H1 (cell line): Measurements from ENCODE around the gene HSPA1L. TPM values are rescaled to one million over a fixed set of nuclear protein-coding genes. Genes with fewer than 3 reads are reported as not detected.
"Not testable (repeated sequence)": the region's sequence is repeated elsewhere in the genome, so short reads cannot be mapped to it uniquely, and the experiment has no call there.

Source experiments
- CTCF ChIA-PET: fragments of 300-600 bp; sonication (Branson Sonifier 250); formaldehyde crosslinking; loops from one replicate; lab custom pipeline; 2021; ENCODE audit not compliant: partially characterized antibody; lab: Charles Lee
- POLR2A ChIA-PET: fragments of 300-600 bp; sonication (Branson Sonifier 250); formaldehyde crosslinking; loops from one replicate; lab custom pipeline; 2021; ENCODE audit warnings: inconsistent platforms; ENCODE audit not compliant: partially characterized antibody; lab: Charles Lee
- DNase-seq, 2 experiments: peaks; one replicate each; pipeline versions ENCODE4 v3.0.0 to v3.0.0-alpha.2; 2010 to 2022; ENCODE audit warnings: low spot score in 2 of 2, low read depth in 1 of 2, mixed read lengths in 1 of 2
- FAIRE-seq: peaks from 2 replicates; lab custom pipeline; 2011; peaks lifted over from hg19 to GRCh38; lab: Jason Lieb, UNC
- H2AFZ ChIP-seq: 2 replicates; pipeline ENCODE4 v1.8.1; 2012; ENCODE audit warnings: low read length, inconsistent platforms
- H2AK5ac ChIP-seq: 2 replicates; pipeline ENCODE4 v1.6.1; 2013; ENCODE audit warnings: low read depth, low read length
- H2BK120ac ChIP-seq: replicated peaks from 2 replicates; pipeline ENCODE3; 2013; ENCODE audit warnings: low read depth, low read length, inconsistent platforms
- H2BK12ac ChIP-seq: 2 replicates; pipeline ENCODE4 v1.6.1; 2013; ENCODE audit warnings: low read depth, low read length
- H2BK15ac ChIP-seq: 2 replicates; pipeline ENCODE4 v1.6.1; 2013; ENCODE audit warnings: low read length
- H2BK20ac ChIP-seq: 2 replicates; pipeline ENCODE4 v1.6.1; 2013; ENCODE audit warnings: low read length
- H2BK5ac ChIP-seq: 2 replicates; pipeline ENCODE4 v1.6.1; 2013; ENCODE audit warnings: low read depth, low read length
- H3K14ac ChIP-seq: 2 replicates; pipeline ENCODE4 v1.6.1; 2013; ENCODE audit warnings: inconsistent platforms; ENCODE audit not compliant: insufficient read length
- H3K18ac ChIP-seq: 2 replicates; pipeline ENCODE4 v1.6.1; 2013; ENCODE audit warnings: low read length; ENCODE audit errors: extremely low read depth
- H3K23ac ChIP-seq: 2 replicates; pipeline ENCODE4 v1.6.1; 2013; ENCODE audit warnings: inconsistent platforms; ENCODE audit not compliant: insufficient read length
- H3K23me2 ChIP-seq: 2 replicates; pipeline ENCODE4 v1.6.1; 2013; ENCODE audit warnings: low read depth, low read length
- H3K27ac ChIP-seq: 2 replicates; pipeline ENCODE4 v1.6.1; 2011; ENCODE audit warnings: low read depth, low read length, inconsistent platforms
- H3K27me3 ChIP-seq, 4 experiments: replicated peaks in 1 of 4; 1 replicate in 1 of 4; 2 replicates in 3 of 4; pipeline versions ENCODE4 v1.6.1 to v1.8.1; 2011 to 2013; ENCODE audit warnings: low read length in 3 of 4, mild to moderate bottlenecking in 3 of 4, inconsistent platforms in 2 of 4, mixed read lengths in 2 of 4, moderate library complexity in 1 of 4; ENCODE audit not compliant: control insufficient read depth in 3 of 4, insufficient read depth in 3 of 4; ENCODE audit errors: extremely low read depth in 1 of 4
- H3K36me3 ChIP-seq, 4 experiments: 2 replicates each; pipeline versions ENCODE4 v1.6.1 to v1.8.1; 2011 to 2013; ENCODE audit warnings: mild to moderate bottlenecking in 4 of 4, low read length in 3 of 4, moderate library complexity in 2 of 4, control low read depth in 1 of 4, inconsistent platforms in 1 of 4; ENCODE audit not compliant: insufficient read depth in 4 of 4, control insufficient read depth in 2 of 4
- H3K4ac ChIP-seq: replicated peaks from 2 replicates; pipeline ENCODE3; 2013; ENCODE audit warnings: low read length, low read depth, mixed read lengths, inconsistent platforms; ENCODE audit not compliant: insufficient read length
- H3K4me1 ChIP-seq, 4 experiments: replicated peaks in 1 of 4; 1 replicate in 1 of 4; 2 replicates in 3 of 4; pipeline versions ENCODE4 v1.6.1 to v1.8.1; 2011 to 2013; ENCODE audit warnings: low read length in 3 of 4, inconsistent platforms in 2 of 4, mixed read lengths in 1 of 4; ENCODE audit not compliant: insufficient read depth in 4 of 4, control insufficient read depth in 3 of 4
- H3K4me2 ChIP-seq, 2 experiments: 2 replicates each; pipeline versions ENCODE4 v1.6.1 to v1.8.1; 2011 to 2013; ENCODE audit warnings: low read depth in 2 of 2, low read length in 2 of 2, control low read depth in 1 of 2, inconsistent platforms in 1 of 2, mild to moderate bottlenecking in 1 of 2; ENCODE audit not compliant: insufficient read depth in 1 of 2
- H3K4me3 ChIP-seq, 4 experiments: fragments of 200-600, 300-600 bp in 1 of 4; sonication (generic), shearing (Covaris generic), sonication (Bioruptor Twin) in 1 of 4; 2 replicates each; pipeline versions ENCODE4 v1.5.1 to v1.8.1; 2011 to 2016; ENCODE audit warnings: low read length in 4 of 4, low read depth in 3 of 4, control low read depth in 2 of 4, inconsistent platforms in 2 of 4, mild to moderate bottlenecking in 2 of 4, mixed read lengths in 1 of 4, moderate library complexity in 1 of 4; ENCODE audit not compliant: insufficient read depth in 2 of 4; ENCODE audit errors: extremely low read depth in 1 of 4
- H3K56ac ChIP-seq: replicated peaks from 2 replicates; pipeline ENCODE3; 2013; ENCODE audit warnings: low read depth, mild to moderate bottlenecking, mixed read lengths, low read length, inconsistent platforms; ENCODE audit not compliant: insufficient read length
- H3K79me1 ChIP-seq: 2 replicates; pipeline ENCODE4 v1.6.1; 2013; ENCODE audit warnings: low read depth, low read length, control low read depth
- H3K79me2 ChIP-seq, 2 experiments: 2 replicates each; pipeline versions ENCODE4 v1.6.1 to v1.8.1; 2012 to 2013; ENCODE audit warnings: low read length in 2 of 2, mild to moderate bottlenecking in 2 of 2, inconsistent platforms in 1 of 2; ENCODE audit not compliant: insufficient read depth in 2 of 2, control insufficient read depth in 1 of 2
- H3K9ac ChIP-seq, 4 experiments: replicated peaks in 1 of 4; 1 replicate in 1 of 4; 2 replicates in 3 of 4; pipeline versions ENCODE4 v1.6.1 to v1.8.1; 2011 to 2013; ENCODE audit warnings: low read depth in 3 of 4, low read length in 3 of 4, control low read depth in 2 of 4, mild to moderate bottlenecking in 2 of 4, moderate library complexity in 2 of 4, inconsistent platforms in 1 of 4; ENCODE audit errors: extremely low read depth in 1 of 4
- H3K9me3 ChIP-seq, 2 experiments: 2 replicates each; pipeline versions ENCODE4 v1.6.1 to v1.8.1; 2012 to 2013; ENCODE audit warnings: mild to moderate bottlenecking in 2 of 2, moderate library complexity in 2 of 2, control low read depth in 1 of 2, inconsistent platforms in 1 of 2, low read depth in 1 of 2, low read length in 1 of 2, mixed read lengths in 1 of 2; ENCODE audit not compliant: insufficient read depth in 2 of 2
- H4K20me1 ChIP-seq, 2 experiments: replicated peaks in 1 of 2; 2 replicates each; pipeline versions ENCODE3 to v1.8.1; 2011 to 2013; ENCODE audit warnings: inconsistent platforms in 2 of 2, low read length in 2 of 2, mild to moderate bottlenecking in 1 of 2; ENCODE audit not compliant: insufficient read depth in 2 of 2, control insufficient read depth in 1 of 2
- H4K5ac ChIP-seq: 2 replicates; pipeline ENCODE4 v1.6.1; 2013; ENCODE audit warnings: low read length, low read depth, mixed read lengths, inconsistent platforms; ENCODE audit not compliant: insufficient read length
- H4K8ac ChIP-seq: 2 replicates; pipeline ENCODE4 v1.8.0; 2013; ENCODE audit warnings: mild to moderate bottlenecking, moderate library complexity, low read length, inconsistent platforms; ENCODE audit not compliant: insufficient read depth; ENCODE audit errors: extremely low read depth
- H4K91ac ChIP-seq: replicated peaks from 2 replicates; pipeline ENCODE3; 2013; ENCODE audit warnings: low read length, mixed read lengths, inconsistent platforms; ENCODE audit not compliant: insufficient read length
- BCL11A ChIP-seq, 2 experiments: IDR thresholded peaks; one replicate each; pipeline ENCODE4 v1.6.1; 2011; ENCODE audit warnings: low read depth in 2 of 2, low read length in 2 of 2, mild to moderate bottlenecking in 2 of 2
- HDAC2 ChIP-seq, 2 experiments: fragments of 300-600 bp in 1 of 2; sonication (generic) in 1 of 2; IDR thresholded peaks; 2 replicates each; pipeline ENCODE4 v1.6.1; 2011 to 2012; ENCODE audit warnings: low read depth in 2 of 2, low read length in 2 of 2, mild to moderate bottlenecking in 2 of 2, moderate library complexity in 2 of 2, borderline replicate concordance in 1 of 2, inconsistent platforms in 1 of 2
- WGBS, 2 experiments: shearing (Covaris generic) in 1 of 2; methylation state at CpG; one replicate each; pipeline versions ENCODE4 v1.1.6 to v1.1.7; 2013 to 2015; ENCODE audit warnings: low lambda C conversion rate in 2 of 2, mixed read lengths in 2 of 2, inconsistent platforms in 1 of 2, low coverage in 1 of 2, missing lambda C conversion rate in 1 of 2; ENCODE audit not compliant: insufficient replicate concordance in 2 of 2, insufficient coverage in 1 of 2, insufficient read length in 1 of 2; ENCODE audit errors: extremely low coverage in 1 of 2, missing lambda C conversion rate in 1 of 2; 5-methylcytosine and 5-hydroxymethylcytosine counted together
- polyA plus RNA-seq, 7 experiments: library from polyadenylated mRNA; depleted of rRNA in 3 of 7; stranded (reverse) in 5 of 7; unstranded in 2 of 7; fragments of >200 nt in 5 of 7; fragments of 200-250 nt in 2 of 7; gene quantifications; 1 replicate in 5 of 7; 2 replicates in 1 of 7; 4 replicates in 1 of 7; pipeline versions ENCODE4 v1.2.1 to v1.2.3, GENCODE V29; 2011 to 2013; ENCODE audit warnings: missing spikeins in 2 of 7, mixed read lengths in 2 of 7
- total RNA-seq: library from RNA; stranded (reverse); fragmentation: NEBNext Ultra II Directional; extraction: Animal tissue kit (Norgen Biotek cat#: 25700); gene quantifications from 2 replicates; pipeline ENCODE4 v1.2.1, GENCODE V29; 2021
- TF ChIP-seq, protein P1 (sequence below): IDR thresholded peaks from 2 replicates; pipeline ENCODE4 v1.6.1; 2011; ENCODE audit warnings: low read length, improper control_type of control experiment

HSPA1L gene
- total and polyA plus RNA-seq, 2 of the 8 experiments (the other 6 are each of a cell fraction or from before 2014, with no cell fraction given) = 1.00 to 1.9 TPM

DNA sequence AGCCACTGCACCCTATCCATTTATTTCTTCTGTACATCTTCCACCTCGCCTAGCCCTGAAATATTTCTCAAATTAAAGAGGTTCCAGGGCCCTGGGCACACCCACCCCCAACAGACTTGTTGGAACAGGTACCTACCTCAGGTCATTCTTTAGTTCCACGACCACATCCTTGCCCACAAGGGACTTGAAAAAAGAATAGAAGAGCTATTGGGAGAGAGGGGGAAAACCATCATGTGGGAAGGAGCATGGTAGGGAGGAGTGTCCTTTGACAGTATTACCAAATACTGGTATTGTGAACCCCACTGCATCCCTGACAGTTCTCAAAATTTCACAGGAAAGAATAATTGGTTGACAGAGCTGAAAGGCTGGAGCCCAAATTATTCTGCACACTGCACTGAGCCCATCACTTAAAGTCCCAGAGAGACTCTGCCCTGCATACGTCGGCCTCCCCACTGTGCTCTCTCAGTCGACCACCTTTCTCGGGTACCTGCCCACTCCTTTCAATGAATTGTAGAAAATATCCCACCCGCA lies 9.1 kb downstream of the HSPA1L start (continued):
- TF ChIP-seq HDAC2 (IDR thresholded peaks at IDR 0.05; ENCODE audit: borderline replicate concordance in 1 of 2, low read depth in 2 of 2, low read length in 2 of 2) (no peak), BCL11A (IDR thresholded peaks at IDR 0.05; ENCODE audit: low read depth in 2 of 2, low read length in 2 of 2) (no peak)
- TF ChIP-seq, protein P1, sequence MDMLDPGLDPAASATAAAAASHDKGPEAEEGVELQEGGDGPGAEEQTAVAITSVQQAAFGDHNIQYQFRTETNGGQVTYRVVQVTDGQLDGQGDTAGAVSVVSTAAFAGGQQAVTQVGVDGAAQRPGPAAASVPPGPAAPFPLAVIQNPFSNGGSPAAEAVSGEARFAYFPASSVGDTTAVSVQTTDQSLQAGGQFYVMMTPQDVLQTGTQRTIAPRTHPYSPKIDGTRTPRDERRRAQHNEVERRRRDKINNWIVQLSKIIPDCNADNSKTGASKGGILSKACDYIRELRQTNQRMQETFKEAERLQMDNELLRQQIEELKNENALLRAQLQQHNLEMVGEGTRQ = no peak

- not testable (repeated sequence) for H2BK5ac ChIP-seq, H3K9ac ChIP-seq, H2BK120ac ChIP-seq, H4K20me1 ChIP-seq, H2BK15ac ChIP-seq, H3K4me2 ChIP-seq, H3K4me1 ChIP-seq, H3K4me3 ChIP-seq, H3K18ac ChIP-seq, H4K8ac ChIP-seq, H3K23me2 ChIP-seq, H4K91ac ChIP-seq, DNase-seq, H2BK12ac ChIP-seq, H3K27me3 ChIP-seq, H3K23ac ChIP-seq, H3K14ac ChIP-seq, H3K56ac ChIP-seq, H3K9me3 ChIP-seq, H3K79me1 ChIP-seq, FAIRE-seq, H2AFZ ChIP-seq, H2BK20ac ChIP-seq, H4K5ac ChIP-seq, H3K27ac ChIP-seq, H3K4ac ChIP-seq, H2AK5ac ChIP-seq
- Histone ChIP-seq H3K79me2 (peaks cover 5 to 15% of the 10 kb centered on the region in 2 experiments; a peak in 2 of 4 replicates), H3K36me3 (peaks cover 3 to 36% (median 15%) of the 10 kb centered on the region in 4 experiments; a peak in 6 of 8 replicates)
- CTCF ChIA-PET = interaction anchor here (0.6 to 1.7 kb wide), 8 partner anchors 10 to 68 kb away, joined by 3 to 6 read pairs (median 4); partner anchors contain the start of gene HSPA1B
- 93% methylated on average over 8 of the region's 8 CpGs; no CpG with 5 or more reads in 1 of the 2 experiments for WGBS, 2 experiments
- POLR2A ChIA-PET = interaction anchor here (1.5 to 7.6 kb wide), 3 partner anchors 12 to 34 kb away, joined by 4 to 81 read pairs (median 12); partner anchors contain the start of gene HSPA1B
Measured at GRCh38 chr6:31801031-31801927, 13.8 kb downstream of the HSPA1L start.
